WTC11 (cell line): ENCODE data around the gene PDK1.

Experiments used
- CTCF ChIP-seq: fragments of 200-600 bp; IDR thresholded peaks from 2 replicates; pipeline ENCODE4 v1.8.0; 2022; ENCODE audit warnings: antibody characterized with exemption
- ESRRA ChIP-seq: sonication (generic); formaldehyde crosslinking; IDR thresholded peaks from 2 replicates; pipeline ENCODE4 v1.8.1; 2022; ENCODE audit warnings: mild to moderate bottlenecking, missing genetic modification reagents, borderline replicate concordance
- FOXP4 ChIP-seq: sonication (generic); formaldehyde crosslinking; IDR thresholded peaks from 2 replicates; pipeline ENCODE4 v1.8.0; 2022; ENCODE audit warnings: mild to moderate bottlenecking, missing genetic modification reagents
- HMGXB4 ChIP-seq: sonication (generic); formaldehyde crosslinking; IDR thresholded peaks from 2 replicates; pipeline ENCODE4 v1.8.1; 2023; ENCODE audit warnings: mild to moderate bottlenecking, moderate library complexity, missing genetic modification reagents
- JUN ChIP-seq: sonication (generic); formaldehyde crosslinking; IDR thresholded peaks from 2 replicates; pipeline ENCODE4 v1.8.0; 2023; ENCODE audit warnings: mild to moderate bottlenecking, missing genetic modification reagents
- RELA ChIP-seq: sonication (generic); formaldehyde crosslinking; IDR thresholded peaks from 2 replicates; pipeline ENCODE4 v1.8.1; 2022; ENCODE audit warnings: missing genetic modification reagents, mild to moderate bottlenecking, borderline replicate concordance
- SP1 ChIP-seq: sonication (generic); formaldehyde crosslinking; conservative IDR thresholded peaks from 2 replicates; pipeline ENCODE4 v1.8.1; 2022; ENCODE audit warnings: missing genetic modification reagents
- STAT6 ChIP-seq: sonication (generic); formaldehyde crosslinking; conservative IDR thresholded peaks from 2 replicates; pipeline ENCODE4 v1.8.1; 2023; ENCODE audit warnings: mild to moderate bottlenecking, low read depth, missing genetic modification reagents, moderate library complexity
- TCF7 ChIP-seq: sonication (generic); formaldehyde crosslinking; IDR thresholded peaks from 2 replicates; pipeline ENCODE4 v1.8.0; 2022; ENCODE audit warnings: mild to moderate bottlenecking, low read depth, missing genetic modification reagents, moderate library complexity
- TEAD4 ChIP-seq: sonication (generic); formaldehyde crosslinking; IDR thresholded peaks from 2 replicates; pipeline ENCODE4 v1.8.0; 2022; ENCODE audit warnings: mild to moderate bottlenecking, missing genetic modification reagents
- ZNF232 ChIP-seq: sonication (generic); formaldehyde crosslinking; IDR thresholded peaks from 2 replicates; pipeline ENCODE4 v1.8.0; 2022; ENCODE audit warnings: mild to moderate bottlenecking, missing genetic modification reagents
- TF ChIP-seq, protein P1 (sequence below): sonication (generic); formaldehyde crosslinking; IDR thresholded peaks from 2 replicates; pipeline ENCODE4 v1.8.0; 2022; ENCODE audit warnings: mild to moderate bottlenecking, missing genetic modification reagents
- TF ChIP-seq, protein P2 (sequence below): sonication (generic); formaldehyde crosslinking; IDR thresholded peaks from 2 replicates; pipeline ENCODE4 v1.8.1; 2022; ENCODE audit warnings: low read depth, missing genetic modification reagents, borderline replicate concordance
- TF ChIP-seq, protein P3 (sequence below): sonication (generic); formaldehyde crosslinking; IDR thresholded peaks from 2 replicates; pipeline ENCODE4 v1.8.0; 2022; ENCODE audit warnings: mild to moderate bottlenecking, missing genetic modification reagents

- TF ChIP-seq, protein P1, sequence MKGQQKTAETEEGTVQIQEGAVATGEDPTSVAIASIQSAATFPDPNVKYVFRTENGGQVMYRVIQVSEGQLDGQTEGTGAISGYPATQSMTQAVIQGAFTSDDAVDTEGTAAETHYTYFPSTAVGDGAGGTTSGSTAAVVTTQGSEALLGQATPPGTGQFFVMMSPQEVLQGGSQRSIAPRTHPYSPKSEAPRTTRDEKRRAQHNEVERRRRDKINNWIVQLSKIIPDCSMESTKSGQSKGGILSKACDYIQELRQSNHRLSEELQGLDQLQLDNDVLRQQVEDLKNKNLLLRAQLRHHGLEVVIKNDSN (CRISPR knock-in tag), result no peak
- TF ChIP-seq CTCF (no peak), TCF7 (CRISPR knock-in tag) (no peak), TEAD4 (CRISPR knock-in tag) (no peak), HMGXB4 (no peak), RELA (CRISPR knock-in tag) (no peak), SP1 (CRISPR knock-in tag) (no peak), JUN (CRISPR knock-in tag) (no peak), FOXP4 (no peak), ZNF232 (CRISPR knock-in tag) (no peak), STAT6 (CRISPR knock-in tag) (no peak), ESRRA (CRISPR knock-in tag) (no peak)
- TF ChIP-seq, protein P2, sequence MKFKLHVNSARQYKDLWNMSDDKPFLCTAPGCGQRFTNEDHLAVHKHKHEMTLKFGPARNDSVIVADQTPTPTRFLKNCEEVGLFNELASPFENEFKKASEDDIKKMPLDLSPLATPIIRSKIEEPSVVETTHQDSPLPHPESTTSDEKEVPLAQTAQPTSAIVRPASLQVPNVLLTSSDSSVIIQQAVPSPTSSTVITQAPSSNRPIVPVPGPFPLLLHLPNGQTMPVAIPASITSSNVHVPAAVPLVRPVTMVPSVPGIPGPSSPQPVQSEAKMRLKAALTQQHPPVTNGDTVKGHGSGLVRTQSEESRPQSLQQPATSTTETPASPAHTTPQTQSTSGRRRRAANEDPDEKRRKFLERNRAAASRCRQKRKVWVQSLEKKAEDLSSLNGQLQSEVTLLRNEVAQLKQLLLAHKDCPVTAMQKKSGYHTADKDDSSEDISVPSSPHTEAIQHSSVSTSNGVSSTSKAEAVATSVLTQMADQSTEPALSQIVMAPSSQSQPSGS (CRISPR knock-in tag), result no peak
- TF ChIP-seq, protein P3, sequence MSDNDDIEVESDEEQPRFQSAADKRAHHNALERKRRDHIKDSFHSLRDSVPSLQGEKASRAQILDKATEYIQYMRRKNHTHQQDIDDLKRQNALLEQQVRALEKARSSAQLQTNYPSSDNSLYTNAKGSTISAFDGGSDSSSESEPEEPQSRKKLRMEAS (CRISPR knock-in tag), result no peak
Measured at GRCh38 chr2:172572981-172573380, 17.1 kb downstream of the PDK1 start.
